Measurements from ENCODE around the gene IRF9. TPM values are rescaled to one million over a fixed set of nuclear protein-coding genes. Genes with fewer than 3 reads are reported as not detected.

The IRF9 gene
- total and polyA plus RNA-seq, 2 of the 13 experiments (the other 11 are each of a cell fraction or from before 2014, with no cell fraction given) = 14.9 to 49.7 TPM

- peak within 1 kb of the TSS; percentile 86 for H3K27ac ChIP-seq (ENCODE audit: extremely low read length, insufficient read depth, low read length)
- in situ Hi-C loops (cut with HindIII; ENCODE audit: extremely low pct_ligation_motif_present, low pct_unique_long_range_greater_than_20kb) = loop anchor here (25.0 kb wide), 1 partner anchor 829 kb away; the partner anchor contains the start of genes BCL2L2, PABPN1 and PPP1R3E
- H3K27me3 ChIP-seq (ENCODE audit: control insufficient read depth in 1 of 2, insufficient read depth in 2 of 2, low read length in 2 of 2) = peaks cover 0 to 3% of the 10 kb centered on the region in 2 experiments; a peak in 1 of 5 replicates
- peaks cover 77% of the 10 kb centered on the region for H3K4me1 ChIP-seq (ENCODE audit: insufficient read depth, low read length)
- 1% methylated on average over 62 of the region's 65 CpGs for WGBS (ENCODE audit: low lambda C conversion rate)
- H3K9me3 ChIP-seq (ENCODE audit: low read length) = no peaks in the 10 kb centered on the region
- H3K4me3 ChIP-seq (replicated peaks in 1 of 3; ENCODE audit: insufficient read depth in 1 of 3, low read depth in 2 of 3, low read length in 3 of 3) = peak within 1 kb of the TSS; percentile 83 to 99 (median 95)
- ChIA-PET POLR2A (interaction anchor here (0.6 to 22.7 kb wide), 47 partner anchors 9 to 1134 kb away, joined by 3 to 977 read pairs (median 5); partner anchors contain the start of genes ACIN1, C14orf119, CHMP4A and CIDEB), CTCF (ENCODE audit: low intra/inter-chr PET ratio, low total read pairs) (interaction anchor here (1.0 kb wide), 1 partner anchor 33 kb away, joined by 3 read pairs; no protein-coding TSS in a partner anchor)
- FAIRE-seq (peak; percentile 100), DNase-seq (ENCODE audit: low spot score) (peak; percentile 100), ATAC-seq (peak; percentile 88)
- H2AFZ ChIP-seq (ENCODE audit: low read length) = peak within 1 kb of the TSS; percentile 21
- H3K79me2 ChIP-seq (ENCODE audit: insufficient read depth, low read length) = peaks cover 60% of the 10 kb centered on the region
- peaks cover 11% of the 10 kb centered on the region for H4K20me1 ChIP-seq (ENCODE audit: insufficient read depth, low read length)
- H3K36me3 ChIP-seq (replicated peaks in 1 of 2; ENCODE audit: control insufficient read depth in 1 of 2, insufficient read depth in 2 of 2, low read length in 2 of 2) = peaks cover 25 to 48% of the 10 kb centered on the region in 2 experiments
- TSS peak; percentile 50 for BruUV-seq (replicated peaks)
- intact Hi-C loops (cut with micrococcal nuclease; ENCODE audit: unreplicated experiment) = loop anchor here (1.0 to 2.0 kb wide), 5 partner anchors 20 to 158 kb away; partner anchors contain the start of genes CHMP4A, DHRS1, IRF9 and NOP9
- H3K4me2 ChIP-seq (ENCODE audit: low read depth, low read length) = peak within 1 kb of the TSS; percentile 94
- peak within 1 kb of the TSS; percentile 93 for H3K9ac ChIP-seq (ENCODE audit: insufficient read depth, low read depth, low read length)
- peak; percentile 87 for TF ChIP-seq MXD4 (CRISPR knock-in tag; IDR thresholded peaks at IDR 0.05)
- TF ChIP-seq ZNF574 (CRISPR knock-in tag; IDR thresholded peaks at IDR 0.05) = peak; percentile 86; the same call in 1 of the 2 replicates
- TF ChIP-seq GPBP1L1 (CRISPR knock-in tag; IDR thresholded peaks at IDR 0.05) = no peak
- TF ChIP-seq NCOR1 (IDR thresholded peaks at IDR 0.05; ENCODE audit: borderline replicate concordance, low read length) = peak; percentile 62; the same call in 1 of the 2 replicates
- peak; percentile 94 for TF ChIP-seq POLR2AphosphoS5 (IDR thresholded peaks at IDR 0.05; ENCODE audit: low read depth, low read length)
- TF ChIP-seq HNRNPLL (IDR thresholded peaks at IDR 0.05; ENCODE audit: low read depth, low read length, poor library complexity, severe bottlenecking) = peak; percentile 86
- peak; percentile 2; the same call in 1 of the 2 replicates for TF ChIP-seq NKX3-1 (CRISPR knock-in tag; IDR thresholded peaks at IDR 0.05)
- peak; percentile 99 for TF ChIP-seq ZNF678 (CRISPR knock-in tag; IDR thresholded peaks at IDR 0.05)
- no peak for TF ChIP-seq NFIB (CRISPR knock-in tag; IDR thresholded peaks at IDR 0.05; ENCODE audit: borderline replicate concordance)
- peak; percentile 90; the same call in 1 of the 2 replicates for TF ChIP-seq ZNF691 (CRISPR knock-in tag; IDR thresholded peaks at IDR 0.05; ENCODE audit: borderline replicate concordance, low read depth)
- TF ChIP-seq ZMYM3 (CRISPR knock-in tag; IDR thresholded peaks at IDR 0.05) = peak; percentile 77
- no peak for TF ChIP-seq ZNF562 (CRISPR knock-in tag; IDR thresholded peaks at IDR 0.05; ENCODE audit: borderline replicate concordance)
- TF ChIP-seq ZNF576 (CRISPR knock-in tag; IDR thresholded peaks at IDR 0.05) = peak; percentile 91; the same call in 1 of the 2 replicates
These were observed 19.8 kb upstream of the IRF9 start, which contains the start of gene EMC9 for GRCh38 chr14:24141097-24141880. Gene EMC9, minus strand, starts transcription at chr14:24141591. Its CDS starts 287 bp downstream, at chr14:24141304.

Data from HepG2 (cell line).